Left lung (tissue), 10 donors: ENCODE data around the gene MYBPC2. TPM values are rescaled to one million over a fixed set of nuclear protein-coding genes. Genes with fewer than 3 reads are reported as not detected.

Experiments
- ATAC-seq: fragments of 200-7000 bp; cut with Tn5 transposase; one replicate; pipeline ENCODE4 v1.9.1; 2020; ENCODE audit warnings: moderate library complexity
- DNase-seq, 4 donors: peaks; one replicate each; pipeline ENCODE4 v3.0.0-alpha.2; 2013 to 2020
- H3K27ac ChIP-seq, 2 donors: fragments of 200-600 bp; sonication (generic) in 1 of 2; one replicate each; pipeline versions ENCODE4 v1.5.0 to v1.8.0; 2020 to 2021
- H3K27me3 ChIP-seq, 2 donors: fragments of 200-600 bp; sonication (generic) in 1 of 2; one replicate each; pipeline versions ENCODE4 v1.5.0 to v1.8.0; 2020 to 2021
- H3K36me3 ChIP-seq, 2 donors: fragments of 200-600 bp; sonication (generic) in 1 of 2; one replicate each; pipeline versions ENCODE4 v1.5.0 to v1.8.0; 2020 to 2021
- H3K4me1 ChIP-seq, 2 donors: fragments of 200-600 bp; one replicate each; pipeline ENCODE4 v1.8.0; 2021
- H3K4me3 ChIP-seq, 2 donors: fragments of 200-600 bp; sonication (generic) in 1 of 2; one replicate each; pipeline versions ENCODE4 v1.5.0 to v1.8.0; 2020 to 2021; ENCODE audit warnings: mild to moderate bottlenecking in 1 of 2
- H3K9me3 ChIP-seq, 2 donors: fragments of 200-600 bp; sonication (generic) in 1 of 2; one replicate each; pipeline versions ENCODE4 v1.5.0 to v1.8.0; 2020 to 2021
- CTCF ChIP-seq, 2 donors: fragments of 200-600 bp; sonication (generic) in 1 of 2; IDR thresholded peaks; one replicate each; pipeline versions ENCODE4 v1.5.0 to v1.8.0; 2021; ENCODE audit warnings: antibody characterized with exemption in 2 of 2
- intact Hi-C, 2 donors: fragments of 100-400 bp; cut with DNase I; formaldehyde crosslinking; loops; one replicate each; pipeline versions ENCODE4 v1.11.2 to v1.14.2; 2022
- polyA plus RNA-seq, 6 donors: library from polyadenylated mRNA; unstranded; fragments of 120-200 nt; gene quantifications; one replicate each; pipeline ENCODE4 v1.2.1, GENCODE V29; 2013; ENCODE audit not compliant: insufficient read length in 6 of 6
- total RNA-seq, 2 donors: library from RNA; stranded (reverse); fragmentation: NEBNext Ultra II Directional; extraction: Animal tissue kit (Norgen Biotek cat#: 25700); gene quantifications; one replicate each; pipeline ENCODE4 v1.2.1, GENCODE V29; 2021
- donor health status: DM: no; HTN: yes; CAD: no.
- donor health status: DM: no; HTN: no; CAD: no.

Gene MYBPC2
- total and polyA plus RNA-seq, 8 donors = 0.06 to 0.70 (median 0.21) TPM; not detected in 2

GRCh38 chr19:50460161-50460765 is 27.6 kb downstream of the MYBPC2 start:
- Histone ChIP-seq H3K27ac (no peak overlapping the region), H3K9me3 (no peaks in the 10 kb centered on the region), H3K36me3 (no peaks in the 10 kb centered on the region), H3K27me3 (peaks cover 19 to 60% of the 10 kb centered on the region in 2 donors), H3K4me3 (no peak overlapping the region), H3K4me1 (no peaks in the 10 kb centered on the region)
- peak; percentile 36 for ATAC-seq
- intact Hi-C loops = loop anchor here in 1 of 2 donors (5.0 kb wide), 1 partner anchor 93 kb away; the partner anchor contains the start of gene NAPSA
- peak in 1 of 4 donors; percentile 22 for DNase-seq
- TF ChIP-seq CTCF (IDR thresholded peaks at IDR 0.05) = no peak

GRCh38 chr19:50461066-50461875 is 28.6 kb downstream of the MYBPC2 start:
- ATAC-seq = peak; percentile 94
- intact Hi-C loops = loop anchor here in 1 of 2 donors (5.0 kb wide), 1 partner anchor 94 kb away; the partner anchor contains the start of gene NAPSA
- peaks cover 19 to 61% of the 10 kb centered on the region in 2 donors for H3K27me3 ChIP-seq

DNA sequence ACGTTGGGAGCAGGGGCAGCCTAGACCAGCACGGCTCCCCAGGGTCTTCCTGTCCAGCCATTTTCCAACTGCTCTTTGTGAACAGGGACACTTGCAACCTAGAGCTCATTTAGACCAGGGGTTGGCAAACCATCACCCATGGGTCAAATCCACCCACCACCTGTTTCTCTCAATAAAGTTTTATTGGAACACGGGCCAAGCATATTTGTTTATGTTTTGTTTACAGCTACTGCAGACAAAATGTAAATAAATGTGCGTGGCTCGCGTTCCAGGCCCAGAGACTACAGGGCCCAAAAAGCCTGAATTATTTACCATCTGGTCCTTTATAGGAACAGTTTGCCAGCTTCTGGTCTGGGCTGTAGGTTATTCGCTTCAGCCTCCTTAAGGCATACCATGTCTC is 30.3 kb downstream of the MYBPC2 start:
- intact Hi-C loops = loop anchor here in 1 of 2 donors (5.0 kb wide), 1 partner anchor 96 kb away; the partner anchor contains the start of gene NAPSA
- H3K4me3 ChIP-seq = no peak overlapping the region
- ATAC-seq (no peak), DNase-seq (no peak)
- H3K27me3 ChIP-seq = peaks cover 10 to 45% of the 10 kb centered on the region in 2 donors
- no peak overlapping the region for H3K27ac ChIP-seq
- no peaks in the 10 kb centered on the region for H3K9me3 ChIP-seq
- no peaks in the 10 kb centered on the region for H3K36me3 ChIP-seq
- TF ChIP-seq CTCF (IDR thresholded peaks at IDR 0.05) = no peak
- H3K4me1 ChIP-seq = no peaks in the 10 kb centered on the region

More at GRCh38 chr19:50461066-50461875, 28.6 kb downstream of the MYBPC2 start:
- Histone ChIP-seq H3K36me3 (no peaks in the 10 kb centered on the region), H3K27ac (no peak overlapping the region), H3K4me1 (no peaks in the 10 kb centered on the region), H3K4me3 (no peak overlapping the region), H3K9me3 (no peaks in the 10 kb centered on the region)
- DNase-seq = peak in 3 of 4 donors; percentile 51 to 75 (median 67)
- peak; percentile 73 to 80 for TF ChIP-seq CTCF (IDR thresholded peaks at IDR 0.05)

- TF ChIP-seq CTCF (IDR thresholded peaks at IDR 0.05) = no peak
- intact Hi-C loops = loop anchor here in 1 of 2 donors (5.0 kb wide), 1 partner anchor 97 kb away; the partner anchor contains the start of gene NAPSA
- no peak for ATAC-seq
Observed at GRCh38 chr19:50464348-50464747, 31.7 kb downstream of the MYBPC2 start.

GRCh38 chr19:50465000-50465399 is 32.3 kb downstream of the MYBPC2 start:
- Histone ChIP-seq H3K9me3 (no peaks in the 10 kb centered on the region), H3K4me1 (no peaks in the 10 kb centered on the region), H3K27ac (no peak overlapping the region), H3K36me3 (no peaks in the 10 kb centered on the region), H3K27me3 (peaks cover 0 to 24% of the 10 kb centered on the region in 2 donors), H3K4me3 (no peak overlapping the region)
- ATAC-seq (no peak), DNase-seq (peak in 1 of 4 donors; percentile 72)
- TF ChIP-seq CTCF (IDR thresholded peaks at IDR 0.05) = no peak
- intact Hi-C loops = loop anchor here in 1 of 2 donors (5.0 kb wide), 1 partner anchor 98 kb away; the partner anchor contains the start of gene NAPSA

More at GRCh38 chr19:50464348-50464747, 31.7 kb downstream of the MYBPC2 start:
- peaks cover 0 to 31% of the 10 kb centered on the region in 2 donors for H3K27me3 ChIP-seq
- no peaks in the 10 kb centered on the region for H3K36me3 ChIP-seq
- no peaks in the 10 kb centered on the region for H3K9me3 ChIP-seq
- H3K4me1 ChIP-seq = no peaks in the 10 kb centered on the region
- no peak overlapping the region for H3K27ac ChIP-seq
- DNase-seq = peak in 1 of 4 donors; percentile 76
- H3K4me3 ChIP-seq = no peak overlapping the region
